SK-N-SH treated with all-trans-retinoic acid at 6 μM for 48 hours (cell line): ENCODE measurements around the gene FZD7.

ENCODE experiments used
- ATAC-seq: fragments of 200-7000 bp; cut with Tn5 transposase; 3 replicates; pipeline ENCODE4 v1.9.1; 2020; ENCODE audit warnings: mild to moderate bottlenecking, moderate library complexity
- ARNTL ChIP-seq: fragments of 450-650 bp; formaldehyde crosslinking; IDR thresholded peaks from 2 replicates; pipeline ENCODE4 v1.5.0; 2020; ENCODE audit warnings: low read depth, mild to moderate bottlenecking, moderate library complexity, borderline replicate concordance
- CREB5 ChIP-seq: fragments of 250-450 bp; sonication (Bioruptor Pico); IDR thresholded peaks from 2 replicates; pipeline ENCODE4 v1.5.1; 2020; ENCODE audit warnings: low read depth, mild to moderate bottlenecking, moderate library complexity
- ESRRG ChIP-seq: fragments of 250-450 bp; sonication (Bioruptor Pico); IDR thresholded peaks from 2 replicates; pipeline ENCODE4 v1.6.1; 2021; ENCODE audit warnings: mild to moderate bottlenecking
- ISL1 ChIP-seq: fragments of 250-450 bp; sonication (Bioruptor Pico); IDR thresholded peaks from 2 replicates; pipeline ENCODE4 v2.1.2; 2022; ENCODE audit warnings: mild to moderate bottlenecking, moderate library complexity
- OSR1 ChIP-seq: fragments of 250-450 bp; sonication (Bioruptor Pico); IDR thresholded peaks from 2 replicates; pipeline ENCODE4 v1.8.0; 2022; ENCODE audit warnings: moderate library complexity, mild to moderate bottlenecking, inconsistent platforms
- SNAI2 ChIP-seq: fragments of 250-450 bp; sonication (Bioruptor Pico); IDR thresholded peaks from 2 replicates; pipeline ENCODE4 v1.5.0; 2020; ENCODE audit warnings: mild to moderate bottlenecking, moderate library complexity
- TCF4 ChIP-seq: fragments of 250-450 bp; sonication (Bioruptor Pico); IDR thresholded peaks from 2 replicates; pipeline ENCODE4 v1.8.0; 2021; ENCODE audit warnings: mild to moderate bottlenecking, moderate library complexity, borderline replicate concordance
- TSHZ2 ChIP-seq: fragments of 250-450 bp; sonication (Bioruptor Pico); IDR thresholded peaks from 2 replicates; pipeline ENCODE4 v1.5.0; 2020; ENCODE audit warnings: mild to moderate bottlenecking, moderate library complexity
- ZC3H10 ChIP-seq: fragments of 250-450 bp; sonication (Bioruptor Pico); IDR thresholded peaks from 2 replicates; pipeline ENCODE4 v1.5.1; 2021; ENCODE audit warnings: mild to moderate bottlenecking, moderate library complexity
- ZFP3 ChIP-seq: fragments of 250-450 bp; sonication (Bioruptor Pico); IDR thresholded peaks from 2 replicates; pipeline ENCODE4 v1.5.0; 2020; ENCODE audit warnings: mild to moderate bottlenecking, moderate library complexity
- ZNF565 ChIP-seq: fragments of 450-650 bp; formaldehyde crosslinking; conservative IDR thresholded peaks from 2 replicates; pipeline ENCODE4 v1.5.0; 2020; ENCODE audit warnings: low read depth, mild to moderate bottlenecking, moderate library complexity
- ZNF8 ChIP-seq: fragments of 450-650 bp; formaldehyde crosslinking; IDR thresholded peaks from 2 replicates; pipeline ENCODE4 v1.5.0; 2020; ENCODE audit warnings: mild to moderate bottlenecking, moderate library complexity
- TF ChIP-seq, protein P1 (sequence below): fragments of 250-450 bp; sonication (Bioruptor Pico); IDR thresholded peaks from 2 replicates; pipeline ENCODE4 v1.8.0; 2020; ENCODE audit warnings: mild to moderate bottlenecking, moderate library complexity, borderline replicate concordance
- TF ChIP-seq, protein P2 (sequence below): fragments of 250-450 bp; sonication (Bioruptor Pico); IDR thresholded peaks from 2 replicates; pipeline ENCODE4 v1.8.0; 2021; ENCODE audit warnings: low read depth, mild to moderate bottlenecking, moderate library complexity, borderline replicate concordance

Gene FZD7

DNA sequence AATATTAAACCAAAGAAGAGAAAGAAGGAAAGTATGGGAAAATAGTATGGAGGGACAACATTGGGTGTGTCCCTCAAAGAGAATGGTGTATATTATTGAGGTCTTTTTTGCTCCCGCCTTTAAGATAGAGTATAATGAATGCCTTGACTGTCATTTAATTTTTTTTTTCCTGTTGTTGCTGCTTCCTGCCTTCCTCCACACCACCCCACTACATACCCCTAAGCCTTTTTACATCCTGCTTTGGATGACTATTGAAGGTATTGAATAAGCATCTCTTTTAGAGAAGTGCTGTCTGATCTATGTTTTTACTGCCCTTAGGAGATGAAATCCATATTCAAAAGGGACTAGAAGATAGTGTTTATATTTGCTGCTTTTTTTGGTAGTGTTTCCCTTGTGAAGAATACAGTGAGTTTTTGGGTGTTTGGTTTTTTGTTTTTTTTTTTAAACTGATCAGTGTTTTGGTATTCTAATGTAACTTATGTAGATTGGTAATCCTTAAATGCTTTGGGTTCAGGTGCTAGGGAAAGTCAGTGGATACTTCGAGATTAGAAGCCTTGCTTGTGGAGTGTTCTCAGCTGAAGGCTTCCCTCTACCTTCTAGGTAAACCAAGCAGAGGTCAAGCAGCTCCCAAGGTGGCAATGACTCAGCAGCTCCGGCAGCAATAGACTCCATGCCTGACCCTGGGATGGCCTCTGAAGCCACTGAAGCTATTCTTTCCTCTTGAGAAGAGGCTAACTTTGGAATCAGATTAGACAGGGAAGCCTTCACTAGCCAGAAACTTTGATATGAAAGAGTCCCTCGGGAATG is 5.0 kb downstream of the FZD7 start:
- ATAC-seq, result peak; percentile 24
- TF ChIP-seq TSHZ2 (no peak), ZNF8 (CRISPR knock-in tag) (no peak), ARNTL (CRISPR knock-in tag) (no peak), ZFP3 (CRISPR knock-in tag) (no peak), ISL1 (CRISPR knock-in tag) (no peak; the same call in 1 of the 2 replicates), ZC3H10 (CRISPR knock-in tag) (no peak), ZNF565 (CRISPR knock-in tag) (no peak)
- TF ChIP-seq, protein P1, sequence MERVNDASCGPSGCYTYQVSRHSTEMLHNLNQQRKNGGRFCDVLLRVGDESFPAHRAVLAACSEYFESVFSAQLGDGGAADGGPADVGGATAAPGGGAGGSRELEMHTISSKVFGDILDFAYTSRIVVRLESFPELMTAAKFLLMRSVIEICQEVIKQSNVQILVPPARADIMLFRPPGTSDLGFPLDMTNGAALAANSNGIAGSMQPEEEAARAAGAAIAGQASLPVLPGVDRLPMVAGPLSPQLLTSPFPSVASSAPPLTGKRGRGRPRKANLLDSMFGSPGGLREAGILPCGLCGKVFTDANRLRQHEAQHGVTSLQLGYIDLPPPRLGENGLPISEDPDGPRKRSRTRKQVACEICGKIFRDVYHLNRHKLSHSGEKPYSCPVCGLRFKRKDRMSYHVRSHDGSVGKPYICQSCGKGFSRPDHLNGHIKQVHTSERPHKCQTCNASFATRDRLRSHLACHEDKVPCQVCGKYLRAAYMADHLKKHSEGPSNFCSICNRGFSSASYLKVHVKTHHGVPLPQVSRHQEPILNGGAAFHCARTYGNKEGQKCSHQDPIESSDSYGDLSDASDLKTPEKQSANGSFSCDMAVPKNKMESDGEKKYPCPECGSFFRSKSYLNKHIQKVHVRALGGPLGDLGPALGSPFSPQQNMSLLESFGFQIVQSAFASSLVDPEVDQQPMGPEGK (CRISPR knock-in tag), result no peak
- TF ChIP-seq, protein P2, sequence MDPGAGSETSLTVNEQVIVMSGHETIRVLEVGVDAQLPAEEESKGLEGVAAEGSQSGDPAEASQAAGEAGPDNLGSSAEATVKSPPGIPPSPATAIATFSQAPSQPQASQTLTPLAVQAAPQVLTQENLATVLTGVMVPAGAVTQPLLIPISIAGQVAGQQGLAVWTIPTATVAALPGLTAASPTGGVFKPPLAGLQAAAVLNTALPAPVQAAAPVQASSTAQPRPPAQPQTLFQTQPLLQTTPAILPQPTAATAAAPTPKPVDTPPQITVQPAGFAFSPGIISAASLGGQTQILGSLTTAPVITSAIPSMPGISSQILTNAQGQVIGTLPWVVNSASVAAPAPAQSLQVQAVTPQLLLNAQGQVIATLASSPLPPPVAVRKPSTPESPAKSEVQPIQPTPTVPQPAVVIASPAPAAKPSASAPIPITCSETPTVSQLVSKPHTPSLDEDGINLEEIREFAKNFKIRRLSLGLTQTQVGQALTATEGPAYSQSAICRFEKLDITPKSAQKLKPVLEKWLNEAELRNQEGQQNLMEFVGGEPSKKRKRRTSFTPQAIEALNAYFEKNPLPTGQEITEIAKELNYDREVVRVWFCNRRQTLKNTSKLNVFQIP (CRISPR knock-in tag), result no peak
- TF ChIP-seq, all 23 proteins: peak for 0

GRCh38 chr2:202039278-202040078 is 5.8 kb downstream of the FZD7 start:
- no peak; the same call in 2 of the 3 replicates for ATAC-seq
- TF ChIP-seq, protein P2 (CRISPR knock-in tag), result no peak
- TF ChIP-seq SNAI2 (CRISPR knock-in tag), result no peak
- no peak for TF ChIP-seq TCF4 (CRISPR knock-in tag)
- TF ChIP-seq, all 23 proteins: peak for 0

DNA sequence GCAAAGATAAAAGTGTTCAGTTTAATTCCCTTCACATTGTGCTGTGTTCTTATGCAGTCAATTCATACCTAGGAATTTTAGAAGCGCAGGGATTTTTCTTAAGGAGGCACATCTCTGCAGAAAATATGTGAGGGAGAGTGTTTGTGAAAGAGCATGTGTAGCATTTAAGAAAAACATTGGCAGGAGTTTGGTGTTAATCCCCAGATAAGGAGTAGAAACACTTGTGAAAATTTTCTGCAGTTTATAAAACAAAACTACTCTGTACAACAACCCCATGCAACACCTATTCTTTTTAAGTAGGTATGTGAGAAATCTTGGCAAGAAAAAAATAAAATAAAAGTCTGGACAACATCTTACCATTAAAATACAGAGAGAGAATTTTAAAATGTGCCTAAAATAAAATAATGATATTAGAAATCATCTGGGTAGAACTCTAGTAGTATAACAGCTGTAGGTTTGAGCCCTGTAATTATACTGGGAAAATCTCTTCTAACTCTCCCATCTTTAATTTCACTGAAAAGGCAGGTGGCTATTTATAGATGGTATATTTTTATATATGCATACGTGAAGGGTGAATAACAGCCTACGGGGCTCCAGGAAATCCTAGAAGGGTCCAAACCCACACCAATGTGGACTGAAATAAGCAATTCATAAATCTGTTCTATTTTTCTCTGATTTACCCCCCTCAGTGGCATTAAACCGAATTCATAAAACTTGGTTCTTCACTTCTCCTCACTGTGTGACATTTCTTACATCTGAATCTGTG is 6.6 kb downstream of the FZD7 start:
- ATAC-seq, result no peak
- no peak for TF ChIP-seq CREB5
- TF ChIP-seq OSR1 (CRISPR knock-in tag), result no peak

DNA sequence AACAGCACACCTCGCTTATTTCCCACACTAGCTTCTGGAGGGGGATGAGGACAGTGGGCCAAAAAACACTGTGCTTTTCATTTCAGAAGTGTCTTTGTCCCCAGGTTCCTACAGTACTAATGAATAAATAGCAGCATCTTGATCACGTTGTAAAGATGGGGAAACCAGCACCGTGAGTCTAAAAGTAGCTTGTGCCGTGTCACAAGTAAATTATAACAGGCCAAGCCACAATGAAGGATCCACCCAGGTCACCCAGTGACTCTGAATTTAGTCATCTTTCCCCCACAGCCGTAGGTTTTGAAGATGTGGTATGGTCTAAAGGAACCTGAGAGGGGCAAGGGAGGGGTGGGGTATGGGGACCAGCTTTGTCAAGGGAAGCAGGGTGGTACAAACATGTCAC is 8.8 kb downstream of the FZD7 start:
- TF ChIP-seq SNAI2 (CRISPR knock-in tag) (no peak), OSR1 (CRISPR knock-in tag) (no peak), ZNF565 (CRISPR knock-in tag) (no peak), ESRRG (CRISPR knock-in tag) (no peak), TSHZ2 (no peak), ZNF8 (CRISPR knock-in tag) (no peak)
- ATAC-seq, result no peak
